BE2C (cell line): ENCODE results near the gene CADPS2.
A peak's percentile ranks its signal among the peaks of the same experiment; 100 is the strongest.

ENCODE experiments used
- DNase-seq: peaks from one replicate; pipeline ENCODE4 v3.0.0-alpha.2; 2020
- H3K27me3 ChIP-seq: fragments of 250-450 bp; sonication (Bioruptor Pico); 2 replicates; pipeline ENCODE4 v1.5.1; 2020; ENCODE audit warnings: mild to moderate bottlenecking
- H3K36me3 ChIP-seq: fragments of 250-450 bp; sonication (Bioruptor Pico); 2 replicates; pipeline ENCODE4 v1.5.1; 2020; ENCODE audit warnings: mild to moderate bottlenecking
- H3K4me1 ChIP-seq: fragments of 250-450 bp; sonication (Bioruptor Pico); 2 replicates; pipeline ENCODE4 v1.5.1; 2020
- H3K4me3 ChIP-seq: 2 replicates; pipeline ENCODE4 v1.5.1; 2011; ENCODE audit warnings: low read depth, low read length
- H3K9me3 ChIP-seq: fragments of 250-450 bp; sonication (Bioruptor Pico); 2 replicates; pipeline ENCODE4 v1.5.1; 2020
- TF ChIP-seq, protein P1 (sequence below): IDR thresholded peaks from 2 replicates; pipeline ENCODE4 v1.5.1; 2012; ENCODE audit warnings: mild to moderate bottlenecking, low read depth, low read length

The CADPS2 gene

DNA sequence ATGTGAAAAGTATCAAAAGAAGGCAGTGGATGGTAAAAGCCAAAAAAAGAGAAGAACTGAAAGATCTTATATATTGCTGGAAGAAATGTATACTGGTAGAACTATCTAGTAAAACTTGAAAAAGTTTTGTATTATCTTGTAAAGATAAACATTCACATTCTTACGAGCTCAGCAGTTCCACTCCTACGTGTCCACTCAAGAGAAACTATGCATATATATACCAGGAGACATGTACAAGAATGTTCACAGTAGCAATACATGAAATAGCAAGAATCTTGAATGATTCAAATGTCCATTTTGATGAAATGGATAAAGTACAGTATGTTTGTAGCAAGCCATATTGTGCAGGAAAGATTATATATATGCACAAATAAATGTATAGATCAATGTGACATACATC lies 342.4 kb downstream of the CADPS2 start:
- no peaks in the 10 kb centered on the region for H3K36me3 ChIP-seq
- TF ChIP-seq, protein P1, sequence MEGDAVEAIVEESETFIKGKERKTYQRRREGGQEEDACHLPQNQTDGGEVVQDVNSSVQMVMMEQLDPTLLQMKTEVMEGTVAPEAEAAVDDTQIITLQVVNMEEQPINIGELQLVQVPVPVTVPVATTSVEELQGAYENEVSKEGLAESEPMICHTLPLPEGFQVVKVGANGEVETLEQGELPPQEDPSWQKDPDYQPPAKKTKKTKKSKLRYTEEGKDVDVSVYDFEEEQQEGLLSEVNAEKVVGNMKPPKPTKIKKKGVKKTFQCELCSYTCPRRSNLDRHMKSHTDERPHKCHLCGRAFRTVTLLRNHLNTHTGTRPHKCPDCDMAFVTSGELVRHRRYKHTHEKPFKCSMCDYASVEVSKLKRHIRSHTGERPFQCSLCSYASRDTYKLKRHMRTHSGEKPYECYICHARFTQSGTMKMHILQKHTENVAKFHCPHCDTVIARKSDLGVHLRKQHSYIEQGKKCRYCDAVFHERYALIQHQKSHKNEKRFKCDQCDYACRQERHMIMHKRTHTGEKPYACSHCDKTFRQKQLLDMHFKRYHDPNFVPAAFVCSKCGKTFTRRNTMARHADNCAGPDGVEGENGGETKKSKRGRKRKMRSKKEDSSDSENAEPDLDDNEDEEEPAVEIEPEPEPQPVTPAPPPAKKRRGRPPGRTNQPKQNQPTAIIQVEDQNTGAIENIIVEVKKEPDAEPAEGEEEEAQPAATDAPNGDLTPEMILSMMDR: no peak
- no peaks in the 10 kb centered on the region for H3K4me1 ChIP-seq
- no peak for DNase-seq
- no peaks in the 10 kb centered on the region for H3K27me3 ChIP-seq
- no peak overlapping the region for H3K4me3 ChIP-seq
- no peaks in the 10 kb centered on the region for H3K9me3 ChIP-seq

DNA sequence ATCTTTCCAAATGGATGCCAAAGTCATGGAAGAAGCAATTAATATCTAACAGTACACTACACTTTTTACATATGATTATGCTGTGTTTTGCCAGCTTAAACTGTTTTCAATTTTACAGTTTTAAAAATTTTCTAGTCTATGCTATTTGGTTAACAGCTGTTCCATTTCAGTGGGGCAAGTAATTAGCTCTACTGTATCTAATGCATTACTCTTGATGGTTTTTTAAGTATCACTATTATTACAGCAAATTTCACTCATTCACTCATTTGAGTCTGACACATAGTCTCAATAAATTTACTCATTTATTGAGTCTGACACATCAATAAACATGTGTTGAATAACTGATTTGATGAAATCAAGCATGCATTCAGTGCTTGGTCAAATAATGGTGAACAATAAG lies 343.1 kb downstream of the CADPS2 start:
- Histone ChIP-seq H3K4me3 (no peak overlapping the region), H3K4me1 (no peaks in the 10 kb centered on the region), H3K27me3 (no peaks in the 10 kb centered on the region), H3K36me3 (no peaks in the 10 kb centered on the region), H3K9me3 (no peaks in the 10 kb centered on the region)
- DNase-seq: no peak
- TF ChIP-seq, protein P1: no peak

DNA sequence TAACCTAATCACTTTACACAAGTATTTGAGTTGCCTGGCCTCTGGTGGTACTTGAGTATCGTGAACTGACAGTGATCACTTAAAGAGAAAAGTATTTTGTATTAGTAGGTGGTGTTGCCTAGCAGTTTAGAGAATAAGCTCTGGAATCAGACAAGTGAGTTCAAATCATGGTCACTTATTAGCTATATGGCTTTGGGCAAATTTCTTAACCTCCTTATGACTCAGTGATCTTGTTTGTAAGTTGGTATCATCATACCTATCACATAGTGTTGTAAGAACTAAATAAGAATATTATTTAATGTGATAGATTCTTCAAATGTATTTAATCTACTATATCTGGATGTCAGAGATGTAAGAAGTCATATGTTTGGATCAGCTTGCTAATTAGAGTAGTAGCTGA lies 351.2 kb downstream of the CADPS2 start:
- Histone ChIP-seq H3K4me3 (no peak overlapping the region), H3K36me3 (no peaks in the 10 kb centered on the region), H3K27me3 (no peaks in the 10 kb centered on the region), H3K4me1 (no peaks in the 10 kb centered on the region), H3K9me3 (no peaks in the 10 kb centered on the region)
- no peak for DNase-seq
- TF ChIP-seq, protein P1: no peak

DNA sequence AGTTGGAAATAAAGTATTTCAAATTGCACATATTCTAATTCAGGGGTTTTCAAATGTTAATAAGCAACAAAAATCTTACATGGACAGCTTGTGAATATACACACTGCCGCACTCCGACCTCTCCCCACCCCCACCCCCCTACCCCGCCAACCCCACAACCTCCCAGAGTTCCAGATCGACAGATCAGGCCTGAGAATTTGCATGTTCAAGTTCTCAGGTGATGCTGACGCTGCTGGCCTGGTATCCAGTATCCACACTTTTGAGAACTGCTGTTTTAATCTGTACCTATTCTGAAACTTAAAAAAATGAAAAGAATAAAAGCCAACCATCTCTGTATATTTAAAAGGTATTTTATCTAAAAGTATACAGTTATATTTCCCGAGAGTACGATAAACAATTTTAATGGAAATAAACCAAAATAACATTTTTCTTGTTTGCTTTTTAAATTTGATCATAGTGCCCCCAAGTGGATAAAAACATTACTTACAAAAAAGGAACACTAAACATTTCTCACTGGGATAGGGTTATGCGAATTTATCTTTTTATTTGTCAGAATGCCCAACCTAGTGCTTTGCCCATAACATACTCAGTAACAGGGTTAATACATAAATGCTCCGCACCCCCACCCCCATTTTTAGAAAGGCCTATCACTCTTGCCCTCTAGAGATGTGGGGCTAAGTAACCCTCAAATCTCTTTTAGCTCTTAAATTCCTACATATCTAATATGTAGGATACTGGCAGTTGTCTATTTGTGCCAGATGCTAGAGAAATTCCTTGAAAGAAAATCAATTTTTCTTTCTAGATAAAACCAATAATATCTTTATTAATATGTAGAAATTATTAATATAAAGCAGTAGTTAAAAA lies 353.6 kb downstream of the CADPS2 start:
- no peaks in the 10 kb centered on the region for H3K4me1 ChIP-seq
- H3K4me3 ChIP-seq: no peak overlapping the region
- no peak for DNase-seq
- no peaks in the 10 kb centered on the region for H3K27me3 ChIP-seq
- TF ChIP-seq, protein P1: no peak; the same call in 1 of the 2 replicates
- H3K36me3 ChIP-seq: no peaks in the 10 kb centered on the region
- no peaks in the 10 kb centered on the region for H3K9me3 ChIP-seq

DNA sequence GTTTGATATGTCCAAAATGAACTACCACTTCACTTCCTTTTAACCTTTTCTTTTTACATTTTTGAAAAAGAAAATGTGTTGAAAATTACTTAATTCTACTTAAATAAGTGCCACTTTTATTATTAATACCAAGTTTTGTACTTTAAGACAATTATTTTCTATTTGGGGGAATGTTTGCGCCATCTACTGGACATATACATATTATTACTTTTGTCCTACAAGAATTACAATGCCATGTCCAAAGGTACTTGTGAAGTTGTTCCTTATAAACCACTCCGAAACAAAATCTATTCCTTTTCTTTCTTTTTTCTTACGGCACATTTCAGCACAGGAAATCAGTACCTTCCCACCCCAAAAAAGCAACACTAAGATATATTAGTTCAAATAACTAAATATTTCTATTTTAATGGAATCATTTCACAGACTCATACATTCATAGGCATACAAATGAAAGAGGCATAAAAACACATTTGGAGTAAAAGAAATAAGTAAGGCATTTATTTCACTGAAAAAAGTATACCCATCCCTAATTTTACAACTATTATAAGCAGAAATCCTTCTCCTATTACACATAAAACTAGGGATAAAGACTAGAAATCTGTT lies 357.3 kb downstream of the CADPS2 start:
- H3K4me1 ChIP-seq: no peaks in the 10 kb centered on the region
- no peaks in the 10 kb centered on the region for H3K36me3 ChIP-seq
- no peaks in the 10 kb centered on the region for H3K9me3 ChIP-seq
- DNase-seq: no peak
- H3K27me3 ChIP-seq: no peaks in the 10 kb centered on the region
- H3K4me3 ChIP-seq: no peak overlapping the region
- TF ChIP-seq, protein P1: peak; percentile 49

DNA sequence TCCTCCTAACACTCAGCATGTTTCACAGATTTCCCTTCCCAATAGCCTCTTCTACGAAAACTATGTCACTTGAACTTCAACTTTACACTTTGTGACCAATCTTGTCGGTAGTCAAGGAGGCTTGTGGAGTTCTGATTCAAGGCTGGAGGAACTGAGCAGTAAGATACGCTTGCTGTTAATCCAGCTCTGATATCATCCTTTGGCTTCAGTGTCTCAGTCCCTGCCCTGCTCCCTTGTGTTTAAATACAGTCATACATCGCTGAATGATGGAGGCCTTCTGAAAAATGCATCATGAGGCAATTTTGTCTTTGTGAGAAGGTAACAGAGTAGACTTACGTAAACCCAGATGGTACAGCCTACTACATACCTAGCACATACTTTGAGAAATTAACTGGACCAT lies 360.9 kb downstream of the CADPS2 start:
- Histone ChIP-seq H3K4me3 (no peak overlapping the region), H3K9me3 (no peaks in the 10 kb centered on the region), H3K36me3 (no peaks in the 10 kb centered on the region), H3K27me3 (no peaks in the 10 kb centered on the region), H3K4me1 (no peaks in the 10 kb centered on the region)
- TF ChIP-seq, protein P1: no peak
- DNase-seq: no peak
